ENCODE results near the gene C20orf144. TPM values are rescaled to one million over a fixed set of nuclear protein-coding genes. Genes with fewer than 3 reads are reported as not detected.

Gene C20orf144
- total RNA-seq, 1 donor from 2014 or later = 0.09 TPM

GRCh38 chr20:33709398-33709797, 47.3 kb downstream of the C20orf144 start:
- no peak overlapping the region for H3K27ac Mint-ChIP-seq
- no peak for TF ChIP-seq CTCF (IDR thresholded peaks at IDR 0.05; ENCODE audit: unreplicated experiment)
- H3K9me3 Mint-ChIP-seq = no peaks in the 10 kb centered on the region
- DNase-seq (ENCODE audit: low spot score in 2 of 2, unreplicated experiment in 2 of 2) = no peak
- no peaks in the 10 kb centered on the region for H3K4me1 Mint-ChIP-seq
- H3K27me3 Mint-ChIP-seq (ENCODE audit: low read depth) = no peaks in the 10 kb centered on the region
- H3K36me3 Mint-ChIP-seq = no peaks in the 10 kb centered on the region
- no peak overlapping the region for H3K4me3 Mint-ChIP-seq

GRCh38 chr20:33709905-33710541, 47.9 kb downstream of the C20orf144 start:
- Mint-ChIP-seq H3K9me3 (no peaks in the 10 kb centered on the region), H3K4me3 (no peak overlapping the region), H3K27ac (no peak overlapping the region), H3K4me1 (no peaks in the 10 kb centered on the region), H3K36me3 (no peaks in the 10 kb centered on the region), H3K27me3 (ENCODE audit: low read depth) (no peaks in the 10 kb centered on the region)
- no peak for TF ChIP-seq CTCF (IDR thresholded peaks at IDR 0.05; ENCODE audit: unreplicated experiment)
- no peak for DNase-seq (ENCODE audit: low spot score in 2 of 2, unreplicated experiment in 2 of 2)

DNA sequence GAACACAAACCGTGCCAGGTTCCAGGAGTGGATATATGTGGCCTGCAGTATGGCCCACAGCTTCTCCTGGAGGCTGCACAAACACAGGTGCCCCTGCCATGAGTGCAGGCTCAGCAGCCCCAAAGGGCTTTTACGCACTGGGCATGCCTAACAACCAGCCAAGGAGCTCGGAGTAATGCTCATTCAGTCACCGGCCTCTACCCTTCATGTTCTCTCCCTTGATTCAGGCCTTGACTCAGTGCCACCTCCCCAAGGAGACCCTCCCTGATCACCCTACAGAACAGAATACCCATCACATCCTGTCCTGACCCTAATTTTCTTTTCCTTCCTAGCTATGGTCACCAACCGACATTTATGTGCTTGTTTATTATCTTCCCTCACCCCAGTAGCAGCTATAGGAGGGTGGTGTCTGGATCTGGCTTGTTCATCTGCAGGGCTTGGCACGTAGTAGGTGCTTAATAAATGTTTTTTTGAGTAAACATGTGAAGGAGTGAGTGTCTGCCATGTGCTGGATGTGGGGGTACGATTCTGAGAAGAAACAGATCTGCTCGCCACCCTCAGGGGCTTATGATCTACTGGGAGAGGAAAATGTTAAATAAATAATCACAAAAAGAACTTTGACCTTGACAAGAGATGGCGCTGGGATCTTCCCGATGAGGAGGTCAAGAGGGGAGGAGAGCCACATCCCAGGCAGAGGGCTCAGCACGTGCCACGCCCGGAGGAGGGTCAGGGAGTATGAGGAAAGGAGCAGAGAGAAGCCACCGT, 48.7 kb downstream of the C20orf144 start:
- no peak for DNase-seq (ENCODE audit: low spot score in 2 of 2, unreplicated experiment in 2 of 2)
- no peak for TF ChIP-seq CTCF (IDR thresholded peaks at IDR 0.05; ENCODE audit: unreplicated experiment)
- Mint-ChIP-seq H3K27me3 (ENCODE audit: low read depth) (no peaks in the 10 kb centered on the region), H3K9me3 (no peaks in the 10 kb centered on the region), H3K4me3 (no peak overlapping the region), H3K36me3 (no peaks in the 10 kb centered on the region), H3K27ac (no peak overlapping the region), H3K4me1 (no peaks in the 10 kb centered on the region)

DNA sequence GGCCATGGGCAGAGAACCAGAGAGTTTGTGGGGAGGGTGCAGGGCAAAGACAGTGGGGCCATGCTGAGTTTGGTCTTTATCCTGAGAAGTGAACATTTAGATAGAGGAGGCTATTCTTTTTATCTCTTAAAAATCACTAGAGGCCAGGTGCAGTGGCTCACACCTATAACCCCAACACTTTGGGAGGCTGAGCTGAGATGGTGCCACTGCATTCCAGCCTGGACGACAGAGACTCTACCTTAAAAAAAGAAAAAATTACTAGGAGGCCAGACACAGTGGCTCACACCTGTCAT, 49.3 kb downstream of the C20orf144 start:
- H3K27ac Mint-ChIP-seq = no peak overlapping the region
- DNase-seq (ENCODE audit: low spot score in 2 of 2, unreplicated experiment in 2 of 2) = no peak
- H3K4me1 Mint-ChIP-seq = no peaks in the 10 kb centered on the region
- no peaks in the 10 kb centered on the region for H3K27me3 Mint-ChIP-seq (ENCODE audit: low read depth)
- no peaks in the 10 kb centered on the region for H3K36me3 Mint-ChIP-seq
- H3K9me3 Mint-ChIP-seq = no peaks in the 10 kb centered on the region
- H3K4me3 Mint-ChIP-seq = no peak overlapping the region
- no peak for TF ChIP-seq CTCF (IDR thresholded peaks at IDR 0.05; ENCODE audit: unreplicated experiment)

Other genes with a start within 250 kb of the C20orf144 start
- 11.9 to 13.4 TPM (median 13.3 TPM) in 3 replicates for gene SNTA1, start 218.6 kb upstream of the C20orf144 start, total RNA-seq
- 39.7 to 47.2 TPM (median 46.1 TPM) in 3 replicates for gene CBFA2T2, start 172.2 kb upstream of the C20orf144 start, total RNA-seq
- gene ACTL10, start 4.6 kb downstream of the C20orf144 start, total RNA-seq = 0.63 to 0.86 TPM (median 0.66 TPM) in 3 replicates
- gene NECAB3, start 12.1 kb downstream of the C20orf144 start, total RNA-seq = 58.4 to 60.1 TPM (median 58.6 TPM) in 3 replicates
- gene E2F1, start 24.1 kb downstream of the C20orf144 start, total RNA-seq = 16.7 to 18.1 TPM (median 16.9 TPM) in 3 replicates
- 7.0 to 7.5 TPM (median 7.4 TPM) in 3 replicates for gene PXMP4, start 58.0 kb downstream of the C20orf144 start, total RNA-seq
- gene ZNF341, start 69.7 kb downstream of the C20orf144 start, total RNA-seq = 5.3 to 5.4 TPM (median 5.4 TPM) in 3 replicates
- gene CHMP4B, start 149.0 kb downstream of the C20orf144 start, total RNA-seq = 76.9 to 79.4 TPM (median 77.7 TPM) in 3 replicates